Thyroid gland (tissue), 4 donors: Measurements from ENCODE around the gene TYSND1. TPM values are rescaled to one million over a fixed set of nuclear protein-coding genes. Genes with fewer than 3 reads are reported as not detected.
"Not testable (repeated sequence)": the region's sequence is repeated elsewhere in the genome, so short reads cannot be mapped to it uniquely, and the experiment has no call there.

Experiments used
- DNase-seq, 2 donors: peaks; one replicate each; pipeline ENCODE4 v3.0.0-alpha.2; 2019
- H3K27ac ChIP-seq, 3 donors: fragments of 200-600 bp; sonication (generic); 1 replicate in 2 of 3; 2 replicates in 1 of 3; pipeline ENCODE4 v1.5.1; 2016 to 2019; ENCODE audit warnings: mild to moderate bottlenecking in 1 of 3, moderate library complexity in 1 of 3
- H3K27me3 ChIP-seq: fragments of 200-600 bp; sonication (generic); one replicate; pipeline ENCODE4 v1.5.1; 2019
- H3K36me3 ChIP-seq, 2 donors: fragments of 200-600 bp; sonication (generic); one replicate each; pipeline ENCODE4 v1.5.1; 2016 to 2019
- H3K4me1 ChIP-seq, 2 donors: fragments of 200-600 bp; sonication (generic); one replicate each; pipeline ENCODE4 v1.5.1; 2017 to 2019
- H3K4me3 ChIP-seq, 3 donors: fragments of 200-600 bp; sonication (generic); replicated peaks in 1 of 3; 1 replicate in 2 of 3; 2 replicates in 1 of 3; pipeline ENCODE4 v1.5.1; 2016; ENCODE audit warnings: mild to moderate bottlenecking in 1 of 3
- H3K9me3 ChIP-seq: fragments of 200-600 bp; sonication (generic); one replicate; pipeline ENCODE4 v1.5.1; 2017
- POLR2A ChIP-seq, 2 donors: fragments of 450-650 bp; IDR thresholded peaks; one replicate each; pipeline ENCODE4 v1.6.1; 2017; ENCODE audit warnings: antibody characterized with exemption in 2 of 2, mild to moderate bottlenecking in 2 of 2, moderate library complexity in 1 of 2
- WGBS, 2 donors: methylation state at CpG; one replicate each; pipeline ENCODE4 v1.1.5; 2017; 5-methylcytosine and 5-hydroxymethylcytosine counted together
- intact Hi-C: fragments of 100-400 bp; cut with DNase I; formaldehyde crosslinking; loops from one replicate; pipeline ENCODE4 v1.15.1; 2023
- total RNA-seq, 4 donors: library from RNA; depleted of rRNA; stranded (reverse); fragments of >200 nt; gene quantifications; one replicate each; pipeline ENCODE4 v1.2.3, GENCODE V29; 2016
- TF ChIP-seq, protein P1 (sequence below), 6 experiments: fragments of 200-600 bp in 3 of 6; fragments of 450-650 bp in 3 of 6; sonication (generic) in 3 of 6; IDR thresholded peaks; one replicate each; pipeline ENCODE4 v1.5.1; 2016 to 2019; ENCODE audit warnings: antibody characterized with exemption in 6 of 6, mild to moderate bottlenecking in 2 of 6, inconsistent platforms in 1 of 6, moderate library complexity in 1 of 6

TYSND1 gene
- total RNA-seq, 4 donors from 2014 or later: 17.1 to 31.2 (median 25.1) TPM

DNA sequence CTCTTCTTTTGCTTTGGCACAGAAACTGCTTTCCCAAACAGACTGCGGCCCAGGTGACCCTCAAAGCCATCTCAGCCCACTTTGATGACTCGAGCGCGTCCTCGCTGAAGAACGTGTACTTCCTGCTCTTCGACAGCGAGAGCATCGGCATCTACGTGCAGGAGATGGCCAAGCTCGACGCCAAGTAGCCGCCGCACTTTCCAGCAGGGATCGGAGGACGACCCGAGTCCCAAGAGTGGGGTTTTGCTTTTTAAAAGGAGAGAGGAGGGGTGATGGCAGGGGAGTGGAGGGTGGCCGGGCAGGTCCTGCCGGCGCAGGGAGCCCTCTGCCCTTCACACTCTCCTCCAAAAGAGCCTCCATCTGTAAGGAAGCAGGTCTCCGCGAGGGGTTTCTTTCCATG, 35.0 kb downstream of the TYSND1 start:
- TF ChIP-seq, protein P1, sequence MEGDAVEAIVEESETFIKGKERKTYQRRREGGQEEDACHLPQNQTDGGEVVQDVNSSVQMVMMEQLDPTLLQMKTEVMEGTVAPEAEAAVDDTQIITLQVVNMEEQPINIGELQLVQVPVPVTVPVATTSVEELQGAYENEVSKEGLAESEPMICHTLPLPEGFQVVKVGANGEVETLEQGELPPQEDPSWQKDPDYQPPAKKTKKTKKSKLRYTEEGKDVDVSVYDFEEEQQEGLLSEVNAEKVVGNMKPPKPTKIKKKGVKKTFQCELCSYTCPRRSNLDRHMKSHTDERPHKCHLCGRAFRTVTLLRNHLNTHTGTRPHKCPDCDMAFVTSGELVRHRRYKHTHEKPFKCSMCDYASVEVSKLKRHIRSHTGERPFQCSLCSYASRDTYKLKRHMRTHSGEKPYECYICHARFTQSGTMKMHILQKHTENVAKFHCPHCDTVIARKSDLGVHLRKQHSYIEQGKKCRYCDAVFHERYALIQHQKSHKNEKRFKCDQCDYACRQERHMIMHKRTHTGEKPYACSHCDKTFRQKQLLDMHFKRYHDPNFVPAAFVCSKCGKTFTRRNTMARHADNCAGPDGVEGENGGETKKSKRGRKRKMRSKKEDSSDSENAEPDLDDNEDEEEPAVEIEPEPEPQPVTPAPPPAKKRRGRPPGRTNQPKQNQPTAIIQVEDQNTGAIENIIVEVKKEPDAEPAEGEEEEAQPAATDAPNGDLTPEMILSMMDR (IDR thresholded peaks at IDR 0.05): no peak
- TF ChIP-seq POLR2A (IDR thresholded peaks at IDR 0.05): no peak
- WGBS, 2 donors: 89% methylated on average over 22 of the region's 22 CpGs
- DNase-seq: no peak
- Histone ChIP-seq H3K4me3 (no peak overlapping the region), H3K27me3 (no peaks in the 10 kb centered on the region), H3K27ac (no peak overlapping the region), H3K36me3 (peaks cover 33 to 39% of the 10 kb centered on the region in 2 donors), H3K4me1 (no peaks in the 10 kb centered on the region), H3K9me3 (no peaks in the 10 kb centered on the region)
- intact Hi-C loops: no loop called here

GRCh38 chr10:70109064-70109729, 37.3 kb downstream of the TYSND1 start:
- no peaks in the 10 kb centered on the region for H3K27me3 ChIP-seq
- H3K4me1 ChIP-seq: no peaks in the 10 kb centered on the region
- no peak for DNase-seq
- H3K9me3 ChIP-seq: no peaks in the 10 kb centered on the region
- intact Hi-C loops: no loop called here
- H3K4me3 ChIP-seq: no peak overlapping the region
- TF ChIP-seq, protein P1 (IDR thresholded peaks at IDR 0.05): no peak
- TF ChIP-seq POLR2A (IDR thresholded peaks at IDR 0.05): no peak
- no peak overlapping the region for H3K27ac ChIP-seq
- 94 to 96% methylated on average over 15 to 17 of the region's 18 CpGs for WGBS, 2 donors
- peaks cover 32 to 33% of the 10 kb centered on the region in 2 donors for H3K36me3 ChIP-seq

DNA sequence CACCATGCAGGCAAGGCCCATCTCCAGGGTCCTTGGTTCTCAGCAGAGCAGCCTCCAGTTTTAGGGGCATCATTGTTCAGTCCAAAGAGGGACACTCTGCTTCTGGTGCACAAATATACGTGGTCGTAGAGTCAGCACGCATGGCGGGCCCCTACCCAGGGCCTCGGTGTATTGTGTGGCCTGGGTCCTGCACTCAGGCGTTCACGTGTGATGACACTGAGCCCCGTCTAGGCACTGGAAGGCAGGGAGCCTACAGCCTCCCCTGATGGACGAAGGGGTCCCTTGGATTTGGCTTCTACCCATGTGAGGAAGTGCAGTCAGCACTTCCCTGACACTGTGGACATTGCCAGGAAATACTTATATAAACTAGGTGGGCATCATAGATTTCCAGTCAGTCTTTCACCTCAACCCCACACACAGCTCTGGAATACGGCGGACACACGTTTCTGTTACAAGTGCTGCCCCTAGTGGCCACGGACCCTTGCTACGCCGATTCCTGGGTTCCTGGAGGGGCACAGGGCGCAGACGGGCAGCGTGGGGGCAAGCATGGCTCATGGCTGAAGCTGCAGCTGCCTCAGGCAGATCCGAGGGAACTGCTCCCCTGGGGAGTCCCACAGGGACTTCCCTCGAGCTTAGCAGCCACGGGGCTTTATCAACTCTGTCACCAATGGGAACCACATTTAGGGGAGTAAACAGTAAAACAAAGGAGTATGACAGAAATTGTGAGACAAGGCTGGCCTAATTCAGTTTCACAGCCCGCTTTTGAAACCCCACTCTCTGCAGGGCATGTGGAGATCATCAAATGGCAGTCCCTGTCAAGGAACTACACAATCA, 39.3 kb downstream of the TYSND1 start:
- no peaks in the 10 kb centered on the region for H3K9me3 ChIP-seq
- no peaks in the 10 kb centered on the region for H3K4me1 ChIP-seq
- intact Hi-C loops: no loop called here
- H3K27ac ChIP-seq: no peak overlapping the region
- H3K4me3 ChIP-seq: no peak overlapping the region
- TF ChIP-seq POLR2A (IDR thresholded peaks at IDR 0.05): no peak
- TF ChIP-seq, protein P1 (IDR thresholded peaks at IDR 0.05): peak in 2 of 6 experiments; percentile 39 to 42
- H3K27me3 ChIP-seq: no peaks in the 10 kb centered on the region
- peaks cover 14 to 16% of the 10 kb centered on the region in 2 donors for H3K36me3 ChIP-seq
- peak in 1 of 2 donors; percentile 12 for DNase-seq
- WGBS, 2 donors: 72% methylated on average over 20 to 22 of the region's 22 CpGs

DNA sequence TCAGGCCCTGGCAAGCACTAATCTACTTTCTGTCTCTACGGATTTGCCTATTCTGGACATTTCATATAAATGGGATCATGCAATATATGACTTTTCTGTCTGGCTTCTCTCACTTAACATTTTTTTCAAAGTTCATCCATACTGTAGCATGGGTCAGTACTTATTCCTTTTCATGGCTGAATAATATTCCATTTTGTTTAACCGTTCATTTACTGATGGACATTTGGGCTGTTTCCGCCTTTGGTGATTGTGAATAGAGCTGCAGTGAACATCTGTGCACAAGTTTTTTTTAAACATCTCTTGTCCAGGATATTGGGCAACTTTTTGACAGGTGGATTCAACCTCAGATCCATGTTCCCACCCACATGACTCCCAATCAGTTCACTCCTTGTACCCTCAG, 44.8 kb downstream of the TYSND1 start:
- no peak overlapping the region for H3K27ac ChIP-seq
- no peak for TF ChIP-seq POLR2A (IDR thresholded peaks at IDR 0.05)
- TF ChIP-seq, protein P1 (IDR thresholded peaks at IDR 0.05): no peak
- DNase-seq: no peak
- no peaks in the 10 kb centered on the region for H3K9me3 ChIP-seq
- H3K4me1 ChIP-seq: no peaks in the 10 kb centered on the region
- H3K36me3 ChIP-seq: peaks cover 0 to 7% of the 10 kb centered on the region in 2 donors
- H3K27me3 ChIP-seq: no peaks in the 10 kb centered on the region
- intact Hi-C loops: no loop called here
- 64 to 81% methylated on average over 3 of the region's 3 CpGs for WGBS, 2 donors
- H3K4me3 ChIP-seq: no peak overlapping the region

DNA sequence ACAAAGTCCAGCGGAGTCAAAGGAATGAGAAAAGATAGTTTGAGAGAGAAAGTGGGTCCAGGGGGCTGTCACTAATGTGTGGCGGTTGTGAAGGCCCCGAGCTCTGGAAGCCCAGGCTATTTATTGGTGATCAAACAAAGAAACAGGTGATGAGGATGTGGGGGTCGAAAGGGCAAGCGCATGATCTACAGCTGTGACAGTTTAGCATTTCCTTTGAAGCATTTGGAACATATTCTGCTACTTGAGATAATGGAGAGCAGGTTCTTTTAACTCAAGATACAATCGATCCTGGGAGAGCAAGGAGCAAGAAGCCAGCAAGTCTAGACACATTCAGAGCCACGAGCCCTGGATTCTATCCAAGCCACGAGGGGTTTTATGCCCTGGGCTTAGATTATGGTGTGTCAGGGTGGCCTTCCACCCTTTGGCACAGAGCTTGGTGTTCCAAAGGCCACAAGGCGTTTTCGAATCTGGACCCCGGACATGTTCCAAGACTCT, 45.4 kb downstream of the TYSND1 start:
- WGBS, 2 donors: 85 to 87% methylated on average over 11 of the region's 11 CpGs
- H3K27ac ChIP-seq, H3K4me1 ChIP-seq, H3K9me3 ChIP-seq, H3K27me3 ChIP-seq, H3K36me3 ChIP-seq, DNase-seq, intact Hi-C loops, H3K4me3 ChIP-seq: not testable (repeated sequence)
